IPS DF 4.7 (cell line): Measurements from ENCODE around the gene CD69.
A peak's percentile ranks its signal among the peaks of the same experiment; 100 is the strongest.
"Not testable (repeated sequence)": the region's sequence is repeated elsewhere in the genome, so short reads cannot be mapped to it uniquely, and the experiment has no call there.

ENCODE experiments used
- DNase-seq: peaks from one replicate; pipeline ENCODE4 v3.0.0-alpha.2; 2013; ENCODE audit warnings: low spot score; ENCODE audit errors: extremely low read depth

Gene CD69

GRCh38 chr12:9721394-9722092 lies 39.2 kb downstream of the CD69 start:
- no peak for DNase-seq

- DNase-seq = no peak
These were observed 40.9 kb downstream of the CD69 start for GRCh38 chr12:9719790-9720189.

- no peak for DNase-seq
These were observed 41.7 kb downstream of the CD69 start for GRCh38 chr12:9718968-9719367.

GRCh38 chr12:9717070-9717925 lies 43.4 kb downstream of the CD69 start:
- DNase-seq = no peak

- DNase-seq = not testable (repeated sequence)
These were observed 47.6 kb downstream of the CD69 start for GRCh38 chr12:9713032-9713558.

GRCh38 chr12:9711664-9712063 lies 49.0 kb downstream of the CD69 start:
- no peak for DNase-seq

- no peak for DNase-seq
These were observed 49.9 kb downstream of the CD69 start for GRCh38 chr12:9710584-9711375.

DNA sequence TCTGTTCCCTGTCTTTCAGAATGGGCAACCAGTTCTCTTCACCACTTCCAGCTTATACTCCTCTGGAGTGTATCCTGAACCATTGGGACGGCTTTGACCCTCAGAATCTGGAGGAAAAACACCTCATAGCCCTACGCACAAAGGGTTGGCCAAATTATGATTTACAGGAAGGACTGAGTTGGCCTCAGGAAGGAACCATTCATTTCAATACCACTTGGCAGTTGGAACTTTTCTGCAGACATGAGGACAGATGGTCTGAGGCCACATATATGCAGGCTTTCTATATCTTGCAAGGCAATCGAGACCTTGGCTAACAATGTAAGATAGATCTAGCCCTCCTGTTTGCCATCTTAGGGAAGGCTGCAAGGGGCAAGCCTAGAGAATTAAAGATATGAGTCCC lies 51.8 kb downstream of the CD69 start:
- no peak for DNase-seq

GRCh38 chr12:9707864-9708808 lies 52.6 kb downstream of the CD69 start:
- DNase-seq = peak; percentile 46

DNA sequence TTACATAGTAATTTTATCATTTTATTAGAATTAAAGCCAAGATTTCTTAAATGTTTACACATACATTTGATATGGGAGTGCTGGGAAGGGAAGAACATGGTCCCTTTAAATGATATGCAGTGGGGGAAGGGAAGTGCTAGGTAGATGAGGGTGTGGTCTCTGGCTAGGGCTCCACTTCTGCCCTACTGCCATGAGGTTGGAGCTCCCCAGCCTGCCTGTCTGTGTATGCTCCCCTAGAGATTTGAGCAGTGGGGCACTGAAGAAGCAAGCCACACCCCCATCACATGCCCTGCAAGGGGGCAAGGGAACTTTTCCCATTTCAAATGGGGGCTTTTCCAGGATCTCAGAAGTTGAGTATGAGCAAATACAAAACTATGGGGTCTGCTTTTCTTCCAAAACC lies 53.3 kb downstream of the CD69 start:
- DNase-seq = no peak

- no peak for DNase-seq
These were observed 54.5 kb downstream of the CD69 start for GRCh38 chr12:9706086-9706685.

DNA sequence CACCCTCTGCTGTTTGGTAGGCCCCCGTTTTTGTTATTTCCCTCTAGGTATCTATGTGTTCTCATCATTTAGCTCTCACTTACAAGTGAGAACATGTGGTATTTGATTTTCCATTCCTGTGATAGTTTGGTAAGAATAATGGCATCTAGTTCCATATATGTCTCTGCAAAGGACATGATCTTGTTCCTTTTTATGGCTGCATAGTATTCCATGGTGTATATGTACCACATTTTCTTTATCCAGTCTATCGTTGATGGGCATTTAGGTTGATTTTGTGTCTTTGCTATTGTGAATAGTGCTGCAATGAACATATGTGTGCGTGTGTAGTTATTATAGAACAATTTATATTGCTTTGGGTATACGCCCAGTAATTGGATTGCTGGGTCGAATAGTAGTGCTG lies 56.1 kb downstream of the CD69 start:
- not testable (repeated sequence) for DNase-seq
